CD1c-positive myeloid dendritic cell (primary cell): Measurements from ENCODE around the gene NEXN.
"Not testable (repeated sequence)": the region's sequence is repeated elsewhere in the genome, so short reads cannot be mapped to it uniquely, and the experiment has no call there.

Experiments used
- DNase-seq: peaks from one replicate; pipeline ENCODE4 v3.0.0-alpha.2; 2016; ENCODE audit errors: extremely low spot score

The NEXN gene

GRCh38 chr1:77961392-77961791 lies 73.0 kb downstream of the NEXN start:
- no peak for DNase-seq

GRCh38 chr1:77966291-77966690 lies 77.9 kb downstream of the NEXN start:
- no peak for DNase-seq

- DNase-seq = no peak
Measured at GRCh38 chr1:77970192-77970591, 81.8 kb downstream of the NEXN start.

GRCh38 chr1:77972080-77972479 lies 83.7 kb downstream of the NEXN start:
- no peak for DNase-seq

- no peak for DNase-seq
Measured at GRCh38 chr1:77975386-77975785, 87.0 kb downstream of the NEXN start.

- DNase-seq = no peak
Measured at GRCh38 chr1:77975907-77976306, 87.5 kb downstream of the NEXN start.

- DNase-seq = no peak
Measured at GRCh38 chr1:77976433-77977076, 88.1 kb downstream of the NEXN start.

GRCh38 chr1:77977989-77978292 lies 89.5 kb downstream of the NEXN start:
- no peak for DNase-seq

GRCh38 chr1:77978293-77978968 lies 90.0 kb downstream of the NEXN start:
- DNase-seq = peak; percentile 94

GRCh38 chr1:77978969-77979876 lies 90.8 kb downstream of the NEXN start, which contains the start of gene FUBP1:
FUBP1 (minus strand) TSS chr1:77979072; CDS start chr1:77979004, 68 bp downstream.
- peak; percentile 100 for DNase-seq

GRCh38 chr1:77983352-77983996 lies 95.0 kb downstream of the NEXN start:
- DNase-seq = not testable (repeated sequence)

GRCh38 chr1:77983997-77984355 lies 95.6 kb downstream of the NEXN start:
- DNase-seq = no peak

- no peak for DNase-seq
Measured at GRCh38 chr1:77984629-77985028, 96.2 kb downstream of the NEXN start.

GRCh38 chr1:77986810-77987209 lies 98.4 kb downstream of the NEXN start:
- DNase-seq = no peak

- DNase-seq = no peak
Measured at GRCh38 chr1:77987919-77988318, 99.5 kb downstream of the NEXN start.

- no peak for DNase-seq
Measured at GRCh38 chr1:77989744-77990143, 101.3 kb downstream of the NEXN start.

GRCh38 chr1:77990629-77991204 lies 102.3 kb downstream of the NEXN start:
- DNase-seq = no peak

GRCh38 chr1:77991638-77992037 lies 103.2 kb downstream of the NEXN start:
- no peak for DNase-seq
